GM12878 (cell line): Measurements from ENCODE around the gene ERCC5. TPM values are rescaled to one million over a fixed set of nuclear protein-coding genes. Genes with fewer than 3 reads are reported as not detected.
A peak's percentile ranks its signal among the peaks of the same experiment; 100 is the strongest.

Experiments
- ATAC-seq: fragments of 200-7000 bp; cut with Tn5 transposase; 3 replicates; pipeline ENCODE4 v1.9.1; 2020; ENCODE audit warnings: mild to moderate bottlenecking, moderate library complexity
- BruUV-seq: library from RNA; stranded (reverse); fragments of 400-500 nt; replicated peaks from 2 replicates; lab custom pipeline; 2021; lab: Mats Ljungman, UMichigan
- CTCF ChIA-PET: fragments of 300-600 bp; sonication (Branson Sonifier 250); formaldehyde crosslinking; extraction: SDS; loops from one replicate; lab custom pipeline; 2021; ENCODE audit warnings: inconsistent platforms; lab: Yijun Ruan, JAX
- POLR2A ChIA-PET: fragments of 350-600 bp; formaldehyde crosslinking; extraction: SDS; loops from one replicate; lab custom pipeline; 2021; ENCODE audit warnings: inconsistent platforms; lab: Charles Lee
- RAD21 ChIA-PET: fragments of 300-600 bp; sonication (Branson Sonifier 250); formaldehyde crosslinking; loops from one replicate; lab custom pipeline; 2023; ENCODE audit warnings: antibody characterized with exemption; ENCODE audit not compliant: unreplicated experiment; lab: Charles Lee
- SMC1A ChIA-PET: fragments of 300-600 bp; sonication (Branson Sonifier 250); formaldehyde crosslinking; loops from one replicate; lab custom pipeline; 2023; ENCODE audit not compliant: unreplicated experiment, uncharacterized antibody; lab: Charles Lee
- DNase-seq: peaks from one replicate; pipeline ENCODE4 v3.0.0-alpha.2; 2011; ENCODE audit warnings: low read depth, low spot score
- FAIRE-seq: peaks from 3 replicates; lab custom pipeline; 2011; peaks lifted over from hg19 to GRCh38; lab: Jason Lieb, UNC
- H2AFZ ChIP-seq: 2 replicates; pipeline ENCODE4 v1.6.0; 2011; ENCODE audit warnings: low read depth, low read length, control low read depth; ENCODE audit not compliant: control insufficient read depth
- H3K27ac ChIP-seq: 2 replicates; pipeline ENCODE4 v1.5.1; 2011; ENCODE audit warnings: control low read depth; ENCODE audit not compliant: control insufficient read depth, insufficient read depth
- H3K27me3 ChIP-seq, 2 experiments: replicated peaks in 1 of 2; 2 replicates each; pipeline versions ENCODE4 v1.6.0 to v1.6.1; 2011; ENCODE audit warnings: low read length in 1 of 2; ENCODE audit not compliant: control insufficient read depth in 2 of 2, insufficient read depth in 2 of 2
- H3K36me3 ChIP-seq, 2 experiments: 2 replicates each; pipeline ENCODE4 v1.5.1; 2011; ENCODE audit warnings: low read length in 1 of 2; ENCODE audit not compliant: control insufficient read depth in 2 of 2, insufficient read depth in 2 of 2
- H3K4me1 ChIP-seq: 2 replicates; pipeline ENCODE4 v1.6.1; 2011; ENCODE audit warnings: mild to moderate bottlenecking, low read length, moderate library complexity, mixed read lengths; ENCODE audit not compliant: control insufficient read depth, insufficient read depth
- H3K4me2 ChIP-seq: 2 replicates; pipeline ENCODE4 v1.6.0; 2011; ENCODE audit warnings: control low read depth; ENCODE audit not compliant: control insufficient read depth, insufficient read depth
- H3K4me3 ChIP-seq: fragments of 200-600 bp; sonication (generic); 2 replicates; pipeline ENCODE4 v1.5.1; 2016
- H3K79me2 ChIP-seq: 2 replicates; pipeline ENCODE4 v1.6.0; 2011; ENCODE audit warnings: low read length; ENCODE audit not compliant: control insufficient read depth, insufficient read depth
- H3K9ac ChIP-seq: 2 replicates; pipeline ENCODE4 v1.8.0; 2011; ENCODE audit warnings: low read length, control low read depth, mixed read lengths; ENCODE audit not compliant: control insufficient read depth, insufficient read depth
- H3K9me3 ChIP-seq: replicated peaks from 3 replicates; pipeline ENCODE4 v1.5.1; 2011; ENCODE audit warnings: mild to moderate bottlenecking, low read length; ENCODE audit not compliant: control insufficient read depth, insufficient read depth
- H4K20me1 ChIP-seq: 2 replicates; pipeline ENCODE4 v1.6.0; 2011; ENCODE audit not compliant: control insufficient read depth, insufficient read depth
- CBFB ChIP-seq: IDR thresholded peaks from 2 replicates; pipeline ENCODE4 v1.6.1; 2016; ENCODE audit warnings: antibody characterized with exemption, low read depth
- CBX5 ChIP-seq: sonication (generic); IDR thresholded peaks from 2 replicates; pipeline ENCODE4 v1.6.1; 2016; ENCODE audit warnings: low read depth, moderate library complexity, mild to moderate bottlenecking, inconsistent platforms
- HDAC6 ChIP-seq: fragments of 200-600 bp; sonication (generic); IDR thresholded peaks from one replicate; pipeline ENCODE4 v1.8.0; 2017; ENCODE audit warnings: antibody characterized with exemption; ENCODE audit not compliant: unreplicated experiment
- KDM1A ChIP-seq: fragments of 200-600 bp; sonication (generic); IDR thresholded peaks from 2 replicates; pipeline ENCODE4 v1.6.1; 2016; ENCODE audit warnings: borderline replicate concordance
- NR2F1 ChIP-seq: fragments of 450-650 bp; conservative IDR thresholded peaks from 2 replicates; pipeline ENCODE4 v1.6.1; 2017; ENCODE audit warnings: mild to moderate bottlenecking
- RAD51 ChIP-seq: fragments of 450-650 bp; IDR thresholded peaks from 2 replicates; pipeline ENCODE4 v1.6.1; 2016; ENCODE audit warnings: moderate library complexity, mild to moderate bottlenecking, inconsistent platforms
- RCOR1 ChIP-seq: conservative IDR thresholded peaks from 2 replicates; pipeline ENCODE4 v1.6.1; 2012; ENCODE audit warnings: low read depth, low read length, improper control_type of control experiment
- SMAD5 ChIP-seq: IDR thresholded peaks from 2 replicates; pipeline ENCODE4 v1.6.1; 2016; ENCODE audit warnings: antibody characterized with exemption, low read depth
- SMARCA5 ChIP-seq: fragments of 450-650 bp; IDR thresholded peaks from 2 replicates; pipeline ENCODE4 v1.6.1; 2017; ENCODE audit warnings: mild to moderate bottlenecking
- ZNF274 ChIP-seq: IDR thresholded peaks from one replicate; pipeline ENCODE4 v1.8.0; 2011; ENCODE audit not compliant: insufficient read length, insufficient read depth
- WGBS: methylation state at CpG from one replicate; pipeline ENCODE4 v1.1.6; 2016; ENCODE audit warnings: low lambda C conversion rate; ENCODE audit not compliant: insufficient replicate concordance, insufficient coverage; ENCODE audit errors: missing lambda C conversion rate; 5-methylcytosine and 5-hydroxymethylcytosine counted together
- in situ Hi-C: fragments of 300-500 bp; cut with MboI; formaldehyde crosslinking; loops from 9 replicates; pipeline ENCODE4 v1.14.3; 2018; ENCODE audit warnings: mixed read lengths
- intact Hi-C: fragments of 100-400 bp; cut with micrococcal nuclease; formaldehyde crosslinking; loops from one replicate; pipeline ENCODE4 v1.14.2; 2022; ENCODE audit not compliant: unreplicated experiment
- polyA plus RNA-seq, 11 experiments: library from polyadenylated mRNA; depleted of rRNA in 4 of 11; unstranded in 6 of 11; stranded (reverse) in 5 of 11; fragments of >200 nt; fragmentation: Nextera tagmentation in 4 of 11; fragmentation: Illumina TruSeq in 1 of 11; extraction: Ambion mirVana in 4 of 11; extraction: Trizol in 1 of 11; gene quantifications; 1 replicate in 1 of 11; 2 replicates in 10 of 11; pipeline versions ENCODE4 v1.2.1 to v1.2.3, GENCODE V29; 2011 to 2016; ENCODE audit warnings: inconsistent platforms in 2 of 11, missing spikeins in 2 of 11, low read depth in 1 of 11
- total RNA-seq, 4 experiments: library from RNA; depleted of rRNA in 3 of 4; stranded (reverse); fragments of >200 nt in 3 of 4; fragmentation: Illumina TruSeq in 1 of 4; extraction: Trizol in 1 of 4; gene quantifications; 2 replicates each; pipeline versions ENCODE4 v1.2.1 to v1.2.3, GENCODE V29; 2013 to 2021
- TF ChIP-seq, protein P1 (sequence below): IDR thresholded peaks from 2 replicates; pipeline ENCODE4 v1.6.1; 2012; ENCODE audit warnings: low read depth, low read length, improper control_type of control experiment
- TF ChIP-seq, protein P2 (sequence below): IDR thresholded peaks from 2 replicates; pipeline ENCODE4 v1.6.1; 2011; ENCODE audit warnings: low read depth, mild to moderate bottlenecking, low read length, moderate library complexity, borderline replicate concordance; ENCODE audit errors: extremely low read depth
- TF ChIP-seq, protein P3 (sequence below): fragments of 450-650 bp; IDR thresholded peaks from 2 replicates; pipeline ENCODE4 v1.6.1; 2017; ENCODE audit warnings: mild to moderate bottlenecking, moderate library complexity
- TF ChIP-seq, protein P4 (sequence below): fragments of 450-650 bp; formaldehyde crosslinking; IDR thresholded peaks from 2 replicates; pipeline ENCODE4 v1.5.0; 2022; ENCODE audit warnings: mild to moderate bottlenecking, missing genetic modification characterization

Gene ERCC5
- total and polyA plus RNA-seq, 10 of the 15 experiments (the other 5 are each of a cell fraction or from before 2014, with no cell fraction given): 11.7 to 59.2 (median 41.6) TPM

DNA sequence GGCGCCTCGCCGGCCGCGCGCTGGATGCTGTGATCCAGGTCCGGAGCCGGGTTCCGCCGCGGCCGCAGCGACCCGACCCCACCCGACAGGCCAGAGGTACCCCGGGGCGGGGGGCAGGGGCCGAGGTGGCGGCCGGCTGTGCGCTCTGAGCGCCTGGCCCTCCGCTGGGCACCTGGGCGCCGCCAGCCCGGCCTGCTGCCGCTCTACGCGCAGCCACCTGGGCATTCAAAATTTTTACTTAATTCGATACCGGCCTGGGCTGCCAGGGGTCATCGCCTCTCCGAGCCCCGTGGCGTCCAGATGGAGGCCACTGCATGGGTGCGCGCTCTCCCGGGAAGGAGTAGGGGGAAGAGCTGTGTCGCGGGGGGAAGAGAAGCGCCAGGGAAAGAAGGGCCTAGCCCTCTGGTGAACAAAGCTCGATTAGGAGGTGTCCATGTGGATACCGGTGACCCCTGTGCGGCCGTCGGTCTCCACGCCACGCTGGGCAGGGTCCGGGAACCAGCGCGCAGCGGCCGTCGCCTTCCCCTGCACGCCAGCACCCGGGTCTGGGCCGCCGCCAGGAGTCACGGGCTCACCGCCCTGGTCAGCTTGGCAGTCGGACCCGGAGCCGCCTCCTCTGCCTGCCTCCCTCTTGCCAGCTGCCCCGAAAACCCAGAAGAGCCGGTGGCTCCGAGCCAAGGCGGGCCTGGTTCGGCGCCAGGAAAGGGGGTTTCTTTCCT, 46.2 kb upstream of the ERCC5 start:
- Histone ChIP-seq H3K4me3 (peak overlapping the region; percentile 77), H3K27me3 (no peaks in the 10 kb centered on the region), H3K4me2 (peak overlapping the region; percentile 85), H3K9ac (peak overlapping the region; percentile 87), H3K27ac (peak overlapping the region; percentile 71), H3K4me1 (peaks cover 5% of the 10 kb centered on the region; the same call in 1 of the 2 replicates), H3K79me2 (peaks cover 18% of the 10 kb centered on the region), H3K9me3 (no peaks in the 10 kb centered on the region), H3K36me3 (no peaks in the 10 kb centered on the region), H4K20me1 (no peaks in the 10 kb centered on the region), H2AFZ (peak overlapping the region; percentile 98)
- ATAC-seq: peak; percentile 33
- no peak for DNase-seq
- SMC1A ChIA-PET: interaction anchor here (1.0 to 3.7 kb wide), 6 partner anchors 9 to 204 kb away, joined by 3 to 22 read pairs (median 3); partner anchors contain the start of genes ERCC5 and TEX30
- FAIRE-seq: no peak
- intact Hi-C loops (loop anchor here (1.0 kb wide), 3 partner anchors 26 to 203 kb away; partner anchors contain the start of genes ERCC5, TEX30 and TPP2), in situ Hi-C loops (no loop called here)
- POLR2A ChIA-PET: interaction anchor here (0.8 to 3.4 kb wide), 9 partner anchors 9 to 206 kb away, joined by 3 to 16 read pairs (median 4); partner anchors contain the start of genes ERCC5 and TEX30
- RAD21 ChIA-PET: interaction anchor here (1.6 kb wide), 1 partner anchor 15 kb away, joined by 6 read pairs; no protein-coding TSS in a partner anchor
- WGBS: 1% methylated on average over 62 of the region's 69 CpGs
- BruUV-seq: no TSS peak
- CTCF ChIA-PET: interaction anchor here (0.6 to 4.3 kb wide), 13 partner anchors 9 to 221 kb away, joined by 3 to 21 read pairs (median 3); partner anchors contain the start of genes ERCC5, TEX30 and TPP2
- no peak for TF ChIP-seq KDM1A
- TF ChIP-seq NR2F1: 0 out of 2 replicates have a peak, but pooled peaks have one; percentile 16
- TF ChIP-seq, protein P1, sequence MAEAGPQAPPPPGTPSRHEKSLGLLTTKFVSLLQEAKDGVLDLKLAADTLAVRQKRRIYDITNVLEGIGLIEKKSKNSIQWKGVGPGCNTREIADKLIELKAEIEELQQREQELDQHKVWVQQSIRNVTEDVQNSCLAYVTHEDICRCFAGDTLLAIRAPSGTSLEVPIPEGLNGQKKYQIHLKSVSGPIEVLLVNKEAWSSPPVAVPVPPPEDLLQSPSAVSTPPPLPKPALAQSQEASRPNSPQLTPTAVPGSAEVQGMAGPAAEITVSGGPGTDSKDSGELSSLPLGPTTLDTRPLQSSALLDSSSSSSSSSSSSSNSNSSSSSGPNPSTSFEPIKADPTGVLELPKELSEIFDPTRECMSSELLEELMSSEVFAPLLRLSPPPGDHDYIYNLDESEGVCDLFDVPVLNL: no peak
- TF ChIP-seq, protein P2, sequence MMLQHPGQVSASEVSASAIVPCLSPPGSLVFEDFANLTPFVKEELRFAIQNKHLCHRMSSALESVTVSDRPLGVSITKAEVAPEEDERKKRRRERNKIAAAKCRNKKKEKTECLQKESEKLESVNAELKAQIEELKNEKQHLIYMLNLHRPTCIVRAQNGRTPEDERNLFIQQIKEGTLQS: no peak
- no peak for TF ChIP-seq SMAD5
- TF ChIP-seq, protein P3, sequence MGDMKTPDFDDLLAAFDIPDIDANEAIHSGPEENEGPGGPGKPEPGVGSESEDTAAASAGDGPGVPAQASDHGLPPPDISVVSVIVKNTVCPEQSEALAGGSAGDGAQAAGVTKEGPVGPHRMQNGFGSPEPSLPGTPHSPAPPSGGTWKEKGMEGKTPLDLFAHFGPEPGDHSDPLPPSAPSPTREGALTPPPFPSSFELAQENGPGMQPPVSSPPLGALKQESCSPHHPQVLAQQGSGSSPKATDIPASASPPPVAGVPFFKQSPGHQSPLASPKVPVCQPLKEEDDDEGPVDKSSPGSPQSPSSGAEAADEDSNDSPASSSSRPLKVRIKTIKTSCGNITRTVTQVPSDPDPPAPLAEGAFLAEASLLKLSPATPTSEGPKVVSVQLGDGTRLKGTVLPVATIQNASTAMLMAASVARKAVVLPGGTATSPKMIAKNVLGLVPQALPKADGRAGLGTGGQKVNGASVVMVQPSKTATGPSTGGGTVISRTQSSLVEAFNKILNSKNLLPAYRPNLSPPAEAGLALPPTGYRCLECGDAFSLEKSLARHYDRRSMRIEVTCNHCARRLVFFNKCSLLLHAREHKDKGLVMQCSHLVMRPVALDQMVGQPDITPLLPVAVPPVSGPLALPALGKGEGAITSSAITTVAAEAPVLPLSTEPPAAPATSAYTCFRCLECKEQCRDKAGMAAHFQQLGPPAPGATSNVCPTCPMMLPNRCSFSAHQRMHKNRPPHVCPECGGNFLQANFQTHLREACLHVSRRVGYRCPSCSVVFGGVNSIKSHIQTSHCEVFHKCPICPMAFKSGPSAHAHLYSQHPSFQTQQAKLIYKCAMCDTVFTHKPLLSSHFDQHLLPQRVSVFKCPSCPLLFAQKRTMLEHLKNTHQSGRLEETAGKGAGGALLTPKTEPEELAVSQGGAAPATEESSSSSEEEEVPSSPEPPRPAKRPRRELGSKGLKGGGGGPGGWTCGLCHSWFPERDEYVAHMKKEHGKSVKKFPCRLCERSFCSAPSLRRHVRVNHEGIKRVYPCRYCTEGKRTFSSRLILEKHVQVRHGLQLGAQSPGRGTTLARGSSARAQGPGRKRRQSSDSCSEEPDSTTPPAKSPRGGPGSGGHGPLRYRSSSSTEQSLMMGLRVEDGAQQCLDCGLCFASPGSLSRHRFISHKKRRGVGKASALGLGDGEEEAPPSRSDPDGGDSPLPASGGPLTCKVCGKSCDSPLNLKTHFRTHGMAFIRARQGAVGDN: 0 out of 2 replicates have a peak, but pooled peaks have one; percentile 17
- TF ChIP-seq, protein P4, sequence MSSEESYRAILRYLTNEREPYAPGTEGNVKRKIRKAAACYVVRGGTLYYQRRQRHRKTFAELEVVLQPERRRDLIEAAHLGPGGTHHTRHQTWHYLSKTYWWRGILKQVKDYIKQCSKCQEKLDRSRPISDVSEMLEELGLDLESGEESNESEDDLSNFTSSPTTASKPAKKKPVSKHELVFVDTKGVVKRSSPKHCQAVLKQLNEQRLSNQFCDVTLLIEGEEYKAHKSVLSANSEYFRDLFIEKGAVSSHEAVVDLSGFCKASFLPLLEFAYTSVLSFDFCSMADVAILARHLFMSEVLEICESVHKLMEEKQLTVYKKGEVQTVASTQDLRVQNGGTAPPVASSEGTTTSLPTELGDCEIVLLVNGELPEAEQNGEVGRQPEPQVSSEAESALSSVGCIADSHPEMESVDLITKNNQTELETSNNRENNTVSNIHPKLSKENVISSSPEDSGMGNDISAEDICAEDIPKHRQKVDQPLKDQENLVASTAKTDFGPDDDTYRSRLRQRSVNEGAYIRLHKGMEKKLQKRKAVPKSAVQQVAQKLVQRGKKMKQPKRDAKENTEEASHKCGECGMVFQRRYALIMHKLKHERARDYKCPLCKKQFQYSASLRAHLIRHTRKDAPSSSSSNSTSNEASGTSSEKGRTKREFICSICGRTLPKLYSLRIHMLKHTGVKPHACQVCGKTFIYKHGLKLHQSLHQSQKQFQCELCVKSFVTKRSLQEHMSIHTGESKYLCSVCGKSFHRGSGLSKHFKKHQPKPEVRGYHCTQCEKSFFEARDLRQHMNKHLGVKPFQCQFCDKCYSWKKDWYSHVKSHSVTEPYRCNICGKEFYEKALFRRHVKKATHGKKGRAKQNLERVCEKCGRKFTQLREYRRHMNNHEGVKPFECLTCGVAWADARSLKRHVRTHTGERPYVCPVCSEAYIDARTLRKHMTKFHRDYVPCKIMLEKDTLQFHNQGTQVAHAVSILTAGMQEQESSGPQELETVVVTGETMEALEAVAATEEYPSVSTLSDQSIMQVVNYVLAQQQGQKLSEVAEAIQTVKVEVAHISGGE (CRISPR knock-in tag): no peak
- TF ChIP-seq ZNF274: no peak
- peak; percentile 73 for TF ChIP-seq HDAC6
- no peak for TF ChIP-seq RCOR1
- no peak for TF ChIP-seq CBFB
- 0 out of 2 replicates have a peak, but pooled peaks have one; percentile 32 for TF ChIP-seq SMARCA5
- no peak for TF ChIP-seq CBX5
- no peak for TF ChIP-seq RAD51
